Measurements from ENCODE around the gene RBCK1.
"Not testable (repeated sequence)": the region's sequence is repeated elsewhere in the genome, so short reads cannot be mapped to it uniquely, and the experiment has no call there.

Gene RBCK1

DNA sequence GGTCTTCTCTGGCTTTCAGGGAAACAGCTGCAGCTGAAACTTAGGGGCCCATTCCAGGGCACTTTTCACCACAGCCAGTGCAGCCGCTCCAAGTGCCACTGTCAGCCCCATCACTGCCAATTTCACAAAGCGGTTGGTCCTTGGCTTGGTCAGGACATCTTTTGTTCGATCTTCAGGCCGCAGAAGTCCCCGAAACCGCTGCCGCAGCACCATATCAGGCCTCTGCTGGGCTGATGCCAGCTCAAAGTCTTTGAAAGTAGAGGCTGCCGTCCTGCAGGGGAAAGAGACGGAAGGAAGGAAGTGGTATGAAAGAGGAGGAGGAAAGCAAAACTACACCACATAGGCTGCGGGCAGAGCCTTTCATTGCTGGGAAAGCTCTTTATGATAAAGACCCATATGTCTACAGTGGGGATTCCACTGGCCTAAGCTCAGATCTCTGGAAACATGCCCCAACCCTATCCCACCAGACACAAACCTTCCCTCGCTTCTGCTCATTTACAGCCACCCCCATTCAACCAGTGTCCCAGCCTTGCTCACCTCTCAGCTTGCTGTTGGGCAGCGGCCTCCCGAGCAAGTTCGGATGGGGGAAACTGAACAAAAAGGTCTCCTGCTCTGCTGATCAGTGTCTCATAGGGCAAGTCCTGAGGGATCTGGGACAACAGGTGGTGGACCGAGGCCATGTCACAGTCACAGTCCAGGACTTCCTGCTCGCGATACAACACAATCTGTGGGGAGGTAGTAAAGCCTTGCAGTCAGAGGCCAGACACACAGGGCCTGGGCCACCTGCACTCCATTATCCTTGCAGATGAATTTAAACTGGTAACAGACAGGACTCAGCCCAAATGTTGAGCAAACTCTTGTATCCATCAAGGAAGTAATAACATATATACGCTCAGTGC lies 30.7 kb downstream of the RBCK1 start:
- Mint-ChIP-seq H3K27me3 (ENCODE audit: low read depth) (no peaks in the 10 kb centered on the region), H3K36me3 (ENCODE audit: low read depth) (peaks cover 78% of the 10 kb centered on the region), H3K4me1 (ENCODE audit: low read depth) (peaks cover 49% of the 10 kb centered on the region), H3K9me3 (no peaks in the 10 kb centered on the region), H3K27ac (peak overlapping the region; percentile 82), H3K4me3 (peak overlapping the region; percentile 81)
- peak; percentile 68 for DNase-seq (ENCODE audit: low spot score)

- peaks cover 80% of the 10 kb centered on the region for H3K36me3 Mint-ChIP-seq (ENCODE audit: low read depth)
- no peaks in the 10 kb centered on the region for H3K9me3 Mint-ChIP-seq
- peaks cover 41% of the 10 kb centered on the region for H3K4me1 Mint-ChIP-seq (ENCODE audit: low read depth)
- no peak for DNase-seq (ENCODE audit: low spot score)
- no peaks in the 10 kb centered on the region for H3K27me3 Mint-ChIP-seq (ENCODE audit: low read depth)
- H3K27ac Mint-ChIP-seq = no peak overlapping the region
- H3K4me3 Mint-ChIP-seq = peak overlapping the region; percentile 81
Measured at GRCh38 chr20:440148-440547, 32.0 kb downstream of the RBCK1 start.

DNA sequence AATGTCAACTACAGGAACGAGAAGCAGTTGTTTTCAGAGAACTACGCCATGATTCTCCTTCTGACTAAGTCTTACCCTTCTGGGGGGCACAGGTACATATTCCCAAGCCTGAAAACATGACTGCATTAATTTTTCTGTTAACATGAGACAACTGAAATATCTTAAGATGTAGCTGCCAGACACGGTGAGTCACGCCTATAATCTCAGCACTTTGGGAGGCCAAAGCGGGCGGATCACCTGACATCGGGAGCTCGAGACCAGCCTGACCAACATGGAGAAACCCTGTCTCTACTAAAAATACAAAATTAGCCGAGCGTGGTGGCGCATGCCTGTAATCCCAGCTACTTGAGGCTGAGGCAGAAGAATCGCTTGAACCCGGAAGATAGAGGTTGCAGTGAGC lies 32.5 kb downstream of the RBCK1 start:
- no peak for DNase-seq (ENCODE audit: low spot score)
- Mint-ChIP-seq H3K4me3 (no peak overlapping the region), H3K27ac (no peak overlapping the region), H3K4me1 (ENCODE audit: low read depth) (peaks cover 39% of the 10 kb centered on the region), H3K36me3 (ENCODE audit: low read depth) (peaks cover 77% of the 10 kb centered on the region), H3K9me3 (no peaks in the 10 kb centered on the region), H3K27me3 (ENCODE audit: low read depth) (no peaks in the 10 kb centered on the region)

GRCh38 chr20:443223-443775 lies 35.2 kb downstream of the RBCK1 start:
- DNase-seq (ENCODE audit: low spot score) = no peak
- Mint-ChIP-seq H3K27ac (no peak overlapping the region), H3K36me3 (ENCODE audit: low read depth) (peaks cover 65% of the 10 kb centered on the region), H3K27me3 (ENCODE audit: low read depth) (no peaks in the 10 kb centered on the region), H3K4me1 (ENCODE audit: low read depth) (peaks cover 25% of the 10 kb centered on the region), H3K4me3 (no peak overlapping the region), H3K9me3 (no peaks in the 10 kb centered on the region)

DNA sequence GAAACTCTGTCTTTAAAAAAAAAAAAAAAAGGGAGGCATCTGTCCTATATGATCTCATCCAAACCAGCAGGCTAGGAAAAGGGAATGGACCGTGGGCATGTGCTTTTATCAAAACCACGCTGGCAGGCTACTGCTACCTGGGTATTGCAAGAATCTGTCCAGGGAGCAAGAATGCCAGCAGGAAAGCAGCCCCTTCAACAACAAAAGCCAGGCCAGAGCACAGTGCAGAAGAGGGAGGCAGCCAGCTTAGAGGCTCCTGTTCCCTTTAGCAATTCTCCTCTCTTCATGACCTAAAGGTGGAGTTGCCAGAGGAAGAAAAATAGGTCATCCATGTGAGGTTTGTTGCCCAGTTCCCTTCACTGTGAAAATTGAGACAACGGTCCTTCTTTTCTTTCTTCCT lies 36.0 kb downstream of the RBCK1 start:
- no peak for DNase-seq (ENCODE audit: low spot score)
- no peaks in the 10 kb centered on the region for H3K9me3 Mint-ChIP-seq
- peaks cover 59% of the 10 kb centered on the region for H3K36me3 Mint-ChIP-seq (ENCODE audit: low read depth)
- peaks cover 17% of the 10 kb centered on the region for H3K4me1 Mint-ChIP-seq (ENCODE audit: low read depth)
- H3K27ac Mint-ChIP-seq = no peak overlapping the region
- H3K4me3 Mint-ChIP-seq = no peak overlapping the region
- H3K27me3 Mint-ChIP-seq (ENCODE audit: low read depth) = no peaks in the 10 kb centered on the region

- H3K27ac Mint-ChIP-seq = no peak overlapping the region
- H3K9me3 Mint-ChIP-seq = no peaks in the 10 kb centered on the region
- H3K36me3 Mint-ChIP-seq (ENCODE audit: low read depth) = peaks cover 56% of the 10 kb centered on the region
- H3K4me3 Mint-ChIP-seq = no peak overlapping the region
- no peaks in the 10 kb centered on the region for H3K27me3 Mint-ChIP-seq (ENCODE audit: low read depth)
- H3K4me1 Mint-ChIP-seq (ENCODE audit: low read depth) = peaks cover 13% of the 10 kb centered on the region
- no peak for DNase-seq (ENCODE audit: low spot score)
Measured at GRCh38 chr20:444862-445426, 36.8 kb downstream of the RBCK1 start.

- Mint-ChIP-seq H3K4me1 (ENCODE audit: low read depth) (peaks cover 12% of the 10 kb centered on the region), H3K9me3 (no peaks in the 10 kb centered on the region), H3K4me3 (no peak overlapping the region), H3K27me3 (ENCODE audit: low read depth) (no peaks in the 10 kb centered on the region), H3K36me3 (ENCODE audit: low read depth) (peaks cover 50% of the 10 kb centered on the region), H3K27ac (no peak overlapping the region)
- no peak for DNase-seq (ENCODE audit: low spot score)
Measured at GRCh38 chr20:445514-446336, 37.6 kb downstream of the RBCK1 start.

DNA sequence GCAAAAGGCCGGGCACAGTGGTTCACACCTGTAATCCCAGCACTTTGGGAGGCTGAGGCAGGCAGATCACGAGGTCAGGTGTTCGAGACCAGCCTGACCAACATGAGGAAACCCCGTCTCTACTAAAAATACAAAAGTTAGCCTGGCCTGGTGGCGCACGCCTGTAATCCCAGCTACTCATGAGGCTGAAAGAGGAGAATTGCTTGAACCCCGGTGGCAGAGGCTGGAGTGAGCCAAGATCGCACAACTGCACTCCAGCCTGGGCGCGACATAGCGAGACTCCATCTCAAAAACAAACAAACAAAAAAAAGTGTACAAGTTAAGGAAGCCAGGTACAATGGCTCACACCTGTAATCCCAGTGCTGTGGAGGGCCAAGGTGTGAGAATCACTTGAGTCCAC lies 43.9 kb downstream of the RBCK1 start:
- Mint-ChIP-seq H3K36me3 (ENCODE audit: low read depth) (peaks cover 10% of the 10 kb centered on the region), H3K4me1 (ENCODE audit: low read depth) (peaks cover 13% of the 10 kb centered on the region)
- not testable (repeated sequence) for H3K27ac Mint-ChIP-seq; H3K27me3 Mint-ChIP-seq (ENCODE audit: low read depth); DNase-seq (ENCODE audit: low spot score); H3K9me3 Mint-ChIP-seq; H3K4me3 Mint-ChIP-seq

DNA sequence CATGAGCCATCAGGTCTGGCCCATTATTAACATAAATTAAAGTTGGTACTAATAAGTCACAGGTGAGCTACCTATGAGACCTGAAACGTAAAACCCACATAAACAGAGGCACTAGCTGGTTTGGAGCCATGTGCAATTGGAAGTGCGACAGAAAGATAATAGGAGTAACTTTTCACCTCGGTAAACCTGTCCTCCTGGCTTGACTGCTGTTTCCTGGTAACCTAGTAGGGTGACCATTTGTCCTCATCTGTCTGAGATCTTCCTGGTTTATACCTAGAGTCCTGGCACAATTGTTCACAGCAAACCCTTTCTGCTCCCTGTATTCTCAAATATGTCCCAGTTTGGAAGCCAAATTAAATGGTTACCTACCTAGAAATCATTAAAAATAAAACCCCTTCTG lies 46.9 kb downstream of the RBCK1 start:
- no peaks in the 10 kb centered on the region for H3K9me3 Mint-ChIP-seq
- no peak overlapping the region for H3K27ac Mint-ChIP-seq
- H3K36me3 Mint-ChIP-seq (ENCODE audit: low read depth) = peaks cover 4% of the 10 kb centered on the region
- no peak for DNase-seq (ENCODE audit: low spot score)
- H3K4me1 Mint-ChIP-seq (ENCODE audit: low read depth) = peaks cover 18% of the 10 kb centered on the region
- no peaks in the 10 kb centered on the region for H3K27me3 Mint-ChIP-seq (ENCODE audit: low read depth)
- H3K4me3 Mint-ChIP-seq = no peak overlapping the region

- Mint-ChIP-seq H3K9me3 (no peaks in the 10 kb centered on the region), H3K4me3 (no peak overlapping the region)
Measured at GRCh38 chr20:458776-459175, 50.7 kb downstream of the RBCK1 start.

DNA sequence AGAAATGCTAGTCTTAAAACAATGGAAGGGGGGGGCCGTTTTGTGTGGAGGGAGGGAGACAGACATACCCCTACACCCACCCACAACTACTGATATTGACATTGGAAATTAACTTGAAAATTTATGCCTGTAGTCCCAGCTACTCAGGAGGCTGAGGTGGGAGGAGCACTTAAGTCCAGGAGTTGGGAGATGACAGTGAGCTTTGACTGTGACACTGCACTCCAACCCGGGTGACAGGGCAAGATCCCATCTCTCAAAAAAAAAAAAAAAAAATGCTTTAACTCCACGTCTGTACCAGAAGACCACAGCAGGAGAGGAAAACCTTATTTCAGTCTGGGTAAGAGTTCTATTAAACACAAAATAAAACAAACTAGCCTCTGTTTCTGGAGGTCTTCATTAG lies 52.1 kb downstream of the RBCK1 start:
- Mint-ChIP-seq H3K27ac (no peak overlapping the region), H3K4me3 (peak overlapping the region; percentile 91), H3K4me1 (ENCODE audit: low read depth) (peaks cover 36% of the 10 kb centered on the region)

More at GRCh38 chr20:458776-459175, 50.7 kb downstream of the RBCK1 start:
- Mint-ChIP-seq H3K4me1 (ENCODE audit: low read depth) (peaks cover 35% of the 10 kb centered on the region), H3K27me3 (ENCODE audit: low read depth) (no peaks in the 10 kb centered on the region), H3K36me3 (ENCODE audit: low read depth) (peaks cover 10% of the 10 kb centered on the region), H3K27ac (no peak overlapping the region)
- no peak for DNase-seq (ENCODE audit: low spot score)

GRCh38 chr20:460707-461106 lies 52.6 kb downstream of the RBCK1 start:
- H3K27ac Mint-ChIP-seq = peak overlapping the region; percentile 45

More for the DNA sequence above, 52.1 kb downstream of the RBCK1 start:
- Mint-ChIP-seq H3K27me3 (ENCODE audit: low read depth) (peaks cover 3% of the 10 kb centered on the region), H3K36me3 (ENCODE audit: low read depth) (peaks cover 10% of the 10 kb centered on the region), H3K9me3 (no peaks in the 10 kb centered on the region)
- no peak for DNase-seq (ENCODE audit: low spot score)

DNA sequence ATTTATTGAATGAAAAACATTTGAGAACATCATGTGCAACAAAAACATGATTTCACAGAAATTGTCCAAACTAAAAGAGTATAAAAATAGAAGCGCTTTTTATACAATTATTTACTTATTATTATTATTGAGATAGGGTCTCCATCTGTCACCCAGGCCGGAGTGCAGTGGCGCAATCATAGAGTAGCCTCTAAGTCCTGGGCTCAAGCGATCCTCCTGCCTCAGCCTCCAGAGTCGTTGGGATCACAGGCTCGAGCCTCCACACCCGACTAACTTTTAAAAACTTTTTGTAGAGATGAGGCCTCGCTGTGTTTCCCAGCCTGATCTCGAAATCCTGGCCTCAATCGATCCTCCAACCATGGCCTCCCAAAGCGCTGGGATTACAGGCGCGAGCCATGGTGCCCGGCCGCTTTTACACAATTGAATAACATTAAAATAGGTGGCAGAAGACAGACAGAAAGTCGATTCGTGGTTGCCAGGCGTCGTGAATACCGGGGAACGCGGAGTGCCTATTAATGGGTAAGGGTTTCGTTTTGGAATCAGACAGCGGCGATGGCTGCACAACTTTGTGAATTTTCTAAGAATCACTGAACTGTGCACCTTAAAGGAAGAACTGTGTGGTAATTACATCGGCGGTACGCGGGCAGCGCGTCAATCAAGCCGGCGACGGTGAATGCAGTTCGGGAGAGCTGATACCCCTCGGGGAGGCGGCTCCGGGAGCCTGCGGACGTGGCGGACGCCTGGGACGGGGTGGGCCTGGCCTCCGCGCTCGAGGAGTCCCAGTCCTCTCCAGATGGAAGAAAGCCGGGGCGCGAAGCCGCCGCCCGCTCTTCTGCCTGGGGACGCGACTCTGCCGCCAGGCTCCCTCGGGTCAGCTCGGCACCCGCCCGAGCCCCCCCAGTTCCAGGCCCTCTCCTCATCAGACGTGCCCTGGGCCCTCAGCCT lies 53.4 kb downstream of the RBCK1 start:
- peaks cover 10% of the 10 kb centered on the region for H3K36me3 Mint-ChIP-seq (ENCODE audit: low read depth)
- H3K9me3 Mint-ChIP-seq = no peaks in the 10 kb centered on the region
- H3K27ac Mint-ChIP-seq = peak overlapping the region; percentile 94
- peak overlapping the region; percentile 91 for H3K4me3 Mint-ChIP-seq
- peaks cover 3% of the 10 kb centered on the region for H3K27me3 Mint-ChIP-seq (ENCODE audit: low read depth)
- peak; percentile 45 for DNase-seq (ENCODE audit: low spot score)
- H3K4me1 Mint-ChIP-seq (ENCODE audit: low read depth) = peaks cover 36% of the 10 kb centered on the region

More at GRCh38 chr20:460707-461106, 52.6 kb downstream of the RBCK1 start:
- Mint-ChIP-seq H3K4me3 (peak overlapping the region; percentile 91), H3K36me3 (ENCODE audit: low read depth) (peaks cover 10% of the 10 kb centered on the region), H3K9me3 (no peaks in the 10 kb centered on the region), H3K4me1 (ENCODE audit: low read depth) (peaks cover 36% of the 10 kb centered on the region), H3K27me3 (ENCODE audit: low read depth) (peaks cover 3% of the 10 kb centered on the region)
- DNase-seq (ENCODE audit: low spot score) = no peak

Data from T-helper 2 cell treated with Interferon-gamma antibody and Interleukin-4, amounts not matched to agents 5 μg/mL and 100 μg/mL, for 36 hours (primary cell).